ENCODE results near the gene ATIC.
A peak's percentile ranks its signal among the peaks of the same experiment; 100 is the strongest.

ATIC gene

DNA sequence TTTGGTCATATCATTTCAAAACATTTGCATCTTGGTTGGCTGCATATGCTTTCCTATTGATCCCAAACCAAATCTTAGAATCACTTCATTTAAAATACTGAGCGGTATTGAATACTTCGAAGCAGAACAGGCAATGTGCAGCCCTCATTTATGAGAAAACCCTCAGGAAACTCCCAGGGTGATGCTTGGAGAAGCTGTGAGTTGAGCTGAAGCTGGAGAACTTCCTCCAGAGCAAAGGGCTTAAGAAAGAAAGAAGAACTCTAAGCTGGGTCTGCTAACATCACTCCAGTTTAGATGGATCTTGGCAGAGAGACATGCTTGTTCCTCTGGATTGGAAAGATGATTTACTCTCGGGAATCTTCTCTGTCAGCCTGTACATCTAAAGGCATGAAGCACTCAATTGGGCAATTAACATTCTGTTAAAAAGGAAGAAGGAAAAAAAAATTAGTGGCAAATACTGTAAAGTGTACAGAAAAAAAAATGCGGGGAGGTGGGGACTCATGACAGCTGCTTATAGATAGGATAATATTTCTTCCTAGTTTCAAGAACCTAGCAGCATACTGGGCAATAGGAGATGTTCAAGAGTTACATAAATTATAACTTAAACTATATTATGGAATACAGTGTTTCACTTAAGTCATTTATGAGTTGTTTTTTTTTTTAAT lies 49.5 kb downstream of the ATIC start:
- no peak for TF ChIP-seq ZFP30 (CRISPR knock-in tag; IDR thresholded peaks at IDR 0.05)
- TF ChIP-seq, protein P1, sequence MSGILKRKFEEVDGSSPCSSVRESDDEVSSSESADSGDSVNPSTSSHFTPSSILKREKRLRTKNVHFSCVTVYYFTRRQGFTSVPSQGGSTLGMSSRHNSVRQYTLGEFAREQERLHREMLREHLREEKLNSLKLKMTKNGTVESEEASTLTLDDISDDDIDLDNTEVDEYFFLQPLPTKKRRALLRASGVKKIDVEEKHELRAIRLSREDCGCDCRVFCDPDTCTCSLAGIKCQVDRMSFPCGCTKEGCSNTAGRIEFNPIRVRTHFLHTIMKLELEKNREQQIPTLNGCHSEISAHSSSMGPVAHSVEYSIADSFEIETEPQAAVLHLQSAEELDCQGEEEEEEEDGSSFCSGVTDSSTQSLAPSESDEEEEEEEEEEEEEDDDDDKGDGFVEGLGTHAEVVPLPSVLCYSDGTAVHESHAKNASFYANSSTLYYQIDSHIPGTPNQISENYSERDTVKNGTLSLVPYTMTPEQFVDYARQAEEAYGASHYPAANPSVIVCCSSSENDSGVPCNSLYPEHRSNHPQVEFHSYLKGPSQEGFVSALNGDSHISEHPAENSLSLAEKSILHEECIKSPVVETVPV (CRISPR knock-in tag; IDR thresholded peaks at IDR 0.05): no peak
- TF ChIP-seq RARB (CRISPR knock-in tag; IDR thresholded peaks at IDR 0.05): no peak
- no peak for TF ChIP-seq ZC3H10 (CRISPR knock-in tag; IDR thresholded peaks at IDR 0.05)
- TF ChIP-seq ZNF565 (CRISPR knock-in tag; conservative IDR thresholded peaks at IDR 0.05; ENCODE audit: low read depth): no peak
- TF ChIP-seq BACH2 (CRISPR knock-in tag; IDR thresholded peaks at IDR 0.05; ENCODE audit: borderline replicate concordance): no peak
- TF ChIP-seq ESRRG (CRISPR knock-in tag; IDR thresholded peaks at IDR 0.05): no peak
- TF ChIP-seq, protein P2, sequence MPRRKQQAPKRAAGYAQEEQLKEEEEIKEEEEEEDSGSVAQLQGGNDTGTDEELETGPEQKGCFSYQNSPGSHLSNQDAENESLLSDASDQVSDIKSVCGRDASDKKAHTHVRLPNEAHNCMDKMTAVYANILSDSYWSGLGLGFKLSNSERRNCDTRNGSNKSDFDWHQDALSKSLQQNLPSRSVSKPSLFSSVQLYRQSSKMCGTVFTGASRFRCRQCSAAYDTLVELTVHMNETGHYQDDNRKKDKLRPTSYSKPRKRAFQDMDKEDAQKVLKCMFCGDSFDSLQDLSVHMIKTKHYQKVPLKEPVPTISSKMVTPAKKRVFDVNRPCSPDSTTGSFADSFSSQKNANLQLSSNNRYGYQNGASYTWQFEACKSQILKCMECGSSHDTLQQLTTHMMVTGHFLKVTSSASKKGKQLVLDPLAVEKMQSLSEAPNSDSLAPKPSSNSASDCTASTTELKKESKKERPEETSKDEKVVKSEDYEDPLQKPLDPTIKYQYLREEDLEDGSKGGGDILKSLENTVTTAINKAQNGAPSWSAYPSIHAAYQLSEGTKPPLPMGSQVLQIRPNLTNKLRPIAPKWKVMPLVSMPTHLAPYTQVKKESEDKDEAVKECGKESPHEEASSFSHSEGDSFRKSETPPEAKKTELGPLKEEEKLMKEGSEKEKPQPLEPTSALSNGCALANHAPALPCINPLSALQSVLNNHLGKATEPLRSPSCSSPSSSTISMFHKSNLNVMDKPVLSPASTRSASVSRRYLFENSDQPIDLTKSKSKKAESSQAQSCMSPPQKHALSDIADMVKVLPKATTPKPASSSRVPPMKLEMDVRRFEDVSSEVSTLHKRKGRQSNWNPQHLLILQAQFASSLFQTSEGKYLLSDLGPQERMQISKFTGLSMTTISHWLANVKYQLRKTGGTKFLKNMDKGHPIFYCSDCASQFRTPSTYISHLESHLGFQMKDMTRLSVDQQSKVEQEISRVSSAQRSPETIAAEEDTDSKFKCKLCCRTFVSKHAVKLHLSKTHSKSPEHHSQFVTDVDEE (CRISPR knock-in tag; IDR thresholded peaks at IDR 0.05): no peak
- no peak for TF ChIP-seq ZFP3 (CRISPR knock-in tag; IDR thresholded peaks at IDR 0.05)
- no peak for TF ChIP-seq PPARA (CRISPR knock-in tag; IDR thresholded peaks at IDR 0.05; ENCODE audit: borderline replicate concordance)
- TF ChIP-seq ARNTL (CRISPR knock-in tag; IDR thresholded peaks at IDR 0.05; ENCODE audit: borderline replicate concordance, low read depth): no peak
- no peak for TF ChIP-seq OSR1 (CRISPR knock-in tag; IDR thresholded peaks at IDR 0.05)
- TF ChIP-seq ZNF70 (CRISPR knock-in tag; IDR thresholded peaks at IDR 0.05): no peak
- TF ChIP-seq SNAI2 (CRISPR knock-in tag; IDR thresholded peaks at IDR 0.05): no peak
- no peak for ATAC-seq

DNA sequence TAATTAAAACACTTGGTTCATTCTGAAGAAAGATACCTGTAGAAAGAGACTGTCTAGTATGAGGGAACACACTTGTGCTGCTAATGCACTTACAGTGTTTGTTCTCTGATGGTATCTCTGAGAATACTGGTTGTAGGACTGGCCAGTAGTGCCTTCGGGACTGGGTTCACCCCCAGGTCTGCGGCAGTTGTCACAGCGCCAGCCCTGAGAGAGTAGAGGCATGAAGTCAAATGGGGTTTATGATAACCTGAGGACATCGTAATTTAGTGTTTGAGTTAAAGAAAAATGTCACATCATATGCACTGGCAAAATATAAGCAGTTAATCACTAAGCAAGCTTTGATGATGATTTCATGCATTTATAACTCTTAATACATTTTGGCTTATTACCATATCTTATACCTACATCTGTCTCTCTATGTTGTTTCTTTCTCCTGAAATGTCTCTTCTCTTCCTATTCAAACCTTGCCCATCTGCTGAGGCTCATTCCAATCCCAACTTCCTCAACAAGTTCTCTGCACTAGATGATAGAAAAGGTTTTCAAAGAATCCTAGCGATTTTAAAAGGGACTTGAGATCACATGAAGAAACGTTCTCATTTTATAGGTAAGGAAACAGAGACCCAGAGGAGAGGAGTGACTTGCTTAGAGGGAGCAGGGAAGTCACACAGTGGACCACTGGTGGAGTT lies 50.2 kb downstream of the ATIC start:
- ATAC-seq: no peak
- no peak for TF ChIP-seq TOX (CRISPR knock-in tag; IDR thresholded peaks at IDR 0.05; ENCODE audit: borderline replicate concordance)
- TF ChIP-seq ISL1 (CRISPR knock-in tag; IDR thresholded peaks at IDR 0.05): peak; percentile 24; the same call in 1 of the 2 replicates

DNA sequence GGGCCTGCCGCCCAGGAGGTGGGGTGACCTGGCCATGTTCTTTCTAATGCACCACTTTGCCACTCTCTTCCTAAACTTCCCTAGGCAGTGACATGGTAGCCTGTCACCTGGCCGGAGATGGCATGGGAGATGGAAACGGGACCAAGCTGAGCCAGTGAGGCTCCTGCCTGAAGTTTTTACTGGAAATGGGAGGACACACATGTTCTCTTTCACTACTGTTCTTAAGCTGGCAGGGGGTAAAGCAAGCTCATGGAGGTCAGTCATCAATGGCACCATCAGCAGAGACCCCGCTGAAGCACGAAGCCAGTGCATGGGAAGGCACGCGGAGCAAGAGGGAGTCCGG lies 50.7 kb downstream of the ATIC start:
- ATAC-seq: no peak
- TF ChIP-seq RARB (CRISPR knock-in tag; IDR thresholded peaks at IDR 0.05): no peak
- TF ChIP-seq ZNF565 (CRISPR knock-in tag; conservative IDR thresholded peaks at IDR 0.05; ENCODE audit: low read depth): no peak
- no peak for TF ChIP-seq GLIS3 (CRISPR knock-in tag; IDR thresholded peaks at IDR 0.05)
- no peak for TF ChIP-seq ZFP3 (CRISPR knock-in tag; IDR thresholded peaks at IDR 0.05)
- no peak for TF ChIP-seq PPARA (CRISPR knock-in tag; IDR thresholded peaks at IDR 0.05; ENCODE audit: borderline replicate concordance)
- no peak for TF ChIP-seq TCF4 (CRISPR knock-in tag; IDR thresholded peaks at IDR 0.05; ENCODE audit: borderline replicate concordance)
- TF ChIP-seq, protein P3, sequence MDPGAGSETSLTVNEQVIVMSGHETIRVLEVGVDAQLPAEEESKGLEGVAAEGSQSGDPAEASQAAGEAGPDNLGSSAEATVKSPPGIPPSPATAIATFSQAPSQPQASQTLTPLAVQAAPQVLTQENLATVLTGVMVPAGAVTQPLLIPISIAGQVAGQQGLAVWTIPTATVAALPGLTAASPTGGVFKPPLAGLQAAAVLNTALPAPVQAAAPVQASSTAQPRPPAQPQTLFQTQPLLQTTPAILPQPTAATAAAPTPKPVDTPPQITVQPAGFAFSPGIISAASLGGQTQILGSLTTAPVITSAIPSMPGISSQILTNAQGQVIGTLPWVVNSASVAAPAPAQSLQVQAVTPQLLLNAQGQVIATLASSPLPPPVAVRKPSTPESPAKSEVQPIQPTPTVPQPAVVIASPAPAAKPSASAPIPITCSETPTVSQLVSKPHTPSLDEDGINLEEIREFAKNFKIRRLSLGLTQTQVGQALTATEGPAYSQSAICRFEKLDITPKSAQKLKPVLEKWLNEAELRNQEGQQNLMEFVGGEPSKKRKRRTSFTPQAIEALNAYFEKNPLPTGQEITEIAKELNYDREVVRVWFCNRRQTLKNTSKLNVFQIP (CRISPR knock-in tag; IDR thresholded peaks at IDR 0.05; ENCODE audit: borderline replicate concordance, low read depth): no peak
- TF ChIP-seq BACH2 (CRISPR knock-in tag; IDR thresholded peaks at IDR 0.05; ENCODE audit: borderline replicate concordance): no peak
- TF ChIP-seq ZNF8 (CRISPR knock-in tag; IDR thresholded peaks at IDR 0.05): no peak
- TF ChIP-seq ARNTL (CRISPR knock-in tag; IDR thresholded peaks at IDR 0.05; ENCODE audit: borderline replicate concordance, low read depth): no peak
- no peak for TF ChIP-seq ZNF70 (CRISPR knock-in tag; IDR thresholded peaks at IDR 0.05)
- no peak for TF ChIP-seq ZFP30 (CRISPR knock-in tag; IDR thresholded peaks at IDR 0.05)
- no peak for TF ChIP-seq TOX (CRISPR knock-in tag; IDR thresholded peaks at IDR 0.05; ENCODE audit: borderline replicate concordance)
- TF ChIP-seq ESRRG (CRISPR knock-in tag; IDR thresholded peaks at IDR 0.05): no peak
- TF ChIP-seq SNAI2 (CRISPR knock-in tag; IDR thresholded peaks at IDR 0.05): no peak
- TF ChIP-seq, protein P4, sequence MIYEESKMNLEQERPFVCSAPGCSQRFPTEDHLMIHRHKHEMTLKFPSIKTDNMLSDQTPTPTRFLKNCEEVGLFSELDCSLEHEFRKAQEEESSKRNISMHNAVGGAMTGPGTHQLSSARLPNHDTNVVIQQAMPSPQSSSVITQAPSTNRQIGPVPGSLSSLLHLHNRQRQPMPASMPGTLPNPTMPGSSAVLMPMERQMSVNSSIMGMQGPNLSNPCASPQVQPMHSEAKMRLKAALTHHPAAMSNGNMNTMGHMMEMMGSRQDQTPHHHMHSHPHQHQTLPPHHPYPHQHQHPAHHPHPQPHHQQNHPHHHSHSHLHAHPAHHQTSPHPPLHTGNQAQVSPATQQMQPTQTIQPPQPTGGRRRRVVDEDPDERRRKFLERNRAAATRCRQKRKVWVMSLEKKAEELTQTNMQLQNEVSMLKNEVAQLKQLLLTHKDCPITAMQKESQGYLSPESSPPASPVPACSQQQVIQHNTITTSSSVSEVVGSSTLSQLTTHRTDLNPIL (CRISPR knock-in tag; IDR thresholded peaks at IDR 0.05; ENCODE audit: low read depth): no peak

Data from SK-N-SH treated with all-trans-retinoic acid at 6 μM for 48 hours (cell line).